Measurements from ENCODE around the gene PPP6R2. TPM values are rescaled to one million over a fixed set of nuclear protein-coding genes. Genes with fewer than 3 reads are reported as not detected.

The PPP6R2 gene
- total RNA-seq, 1 experiment from 2014 or later: 61.3 TPM

DNA sequence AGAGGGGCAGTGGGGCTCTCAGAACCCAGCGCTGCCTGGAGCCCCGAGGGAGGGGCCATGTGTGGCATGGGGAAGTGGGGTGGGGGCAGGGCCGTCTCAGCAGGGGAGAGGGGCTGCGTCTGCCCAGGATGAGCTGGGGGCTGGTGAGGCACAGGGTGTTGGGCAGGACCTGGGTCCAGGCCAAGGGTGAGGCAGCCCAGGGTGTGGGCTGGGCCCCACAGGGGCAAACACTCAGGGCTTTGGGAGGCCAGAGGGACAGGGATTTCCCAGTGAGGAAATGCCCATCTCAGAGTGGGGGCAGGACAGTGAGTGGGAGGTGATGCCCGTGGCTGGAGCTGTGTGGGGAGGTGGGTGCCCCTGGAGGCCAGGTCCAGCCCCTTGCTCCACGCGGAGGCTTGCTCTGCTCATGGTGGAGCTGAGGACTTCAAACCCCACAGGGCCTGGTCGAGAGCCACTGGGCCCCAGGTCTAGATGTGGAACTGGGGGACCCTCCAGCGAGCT lies 41.0 kb upstream of the PPP6R2 start:
- Histone ChIP-seq H3K27me3 (ENCODE audit: insufficient read depth, low read length) (no peaks in the 10 kb centered on the region), H3K9me2 (ENCODE audit: insufficient read depth) (no peaks in the 10 kb centered on the region), H3K4me2 (ENCODE audit: low read length) (peak overlapping the region; percentile 98), H3K27ac (ENCODE audit: low read depth, low read length) (peak overlapping the region; percentile 99), H3K4me1 (ENCODE audit: control insufficient read depth in 1 of 2, insufficient read depth in 2 of 2, low read length in 2 of 2) (peaks cover 63 to 90% of the 10 kb centered on the region in 2 experiments), H3K79me2 (ENCODE audit: insufficient read depth, low read length) (peaks cover 98% of the 10 kb centered on the region), H3K4me3 (replicated peaks in 1 of 2; ENCODE audit: low read depth in 1 of 2, low read length in 2 of 2) (no peak overlapping the region), H4K20me1 (ENCODE audit: insufficient read depth) (no peaks in the 10 kb centered on the region), H2AFZ (ENCODE audit: low read depth, low read length, poor library complexity, severe bottlenecking) (no peak overlapping the region), H3K9ac (ENCODE audit: low read length) (peak overlapping the region; percentile 96; the same call in 1 of the 2 replicates), H3K9me3 (ENCODE audit: control insufficient read depth in 1 of 2, insufficient read depth in 1 of 2, low read depth in 1 of 2, low read length in 2 of 2) (no peaks in the 10 kb centered on the region), H3K36me3 (ENCODE audit: control insufficient read depth in 1 of 2, insufficient read depth in 2 of 2, low read length in 2 of 2) (0 out of 4 replicates have a peak, but pooled peaks cover 0 to 2% of the 10 kb centered on the region in 2 experiments)
- BruUV-seq (replicated peaks): no TSS peak
- intact Hi-C loops (cut with micrococcal nuclease): no loop called here
- ChIA-PET CTCF (no interaction called here), POLR2A (no interaction called here), RAD21 (ENCODE audit: low non-redundant PET in 1 of 2, low total read pairs in 2 of 2, uncharacterized antibody in 2 of 2, unreplicated experiment in 2 of 2) (no interaction called here)
- DNase-seq (ENCODE audit: low read depth, low spot score): no peak
- TF ChIP-seq, protein P1, sequence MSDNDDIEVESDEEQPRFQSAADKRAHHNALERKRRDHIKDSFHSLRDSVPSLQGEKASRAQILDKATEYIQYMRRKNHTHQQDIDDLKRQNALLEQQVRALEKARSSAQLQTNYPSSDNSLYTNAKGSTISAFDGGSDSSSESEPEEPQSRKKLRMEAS (IDR thresholded peaks at IDR 0.05): no peak
- TF ChIP-seq EGR1 (IDR thresholded peaks at IDR 0.05; ENCODE audit: low read depth): no peak
- TF ChIP-seq ATF3 (IDR thresholded peaks at IDR 0.05): no peak
- no peak for TF ChIP-seq POLR2AphosphoS5 (IDR thresholded peaks at IDR 0.05; ENCODE audit: low read depth, low read length)
- TF ChIP-seq TCF7L2 (IDR thresholded peaks at IDR 0.05; ENCODE audit: borderline replicate concordance, extremely low read depth, insufficient read depth, insufficient read length): no peak
- no peak for TF ChIP-seq JUND (IDR thresholded peaks at IDR 0.05)
- TF ChIP-seq ZFX (IDR thresholded peaks at IDR 0.05): no peak
- no peak for TF ChIP-seq SRF (IDR thresholded peaks at IDR 0.05; ENCODE audit: low read depth)
- TF ChIP-seq YY1 (IDR thresholded peaks at IDR 0.05; ENCODE audit: extremely low read depth, insufficient replicate concordance, low read depth, low read length): no peak
- no peak for TF ChIP-seq CBX3 (IDR thresholded peaks at IDR 0.05; ENCODE audit: low read depth)
- TF ChIP-seq, protein P2, sequence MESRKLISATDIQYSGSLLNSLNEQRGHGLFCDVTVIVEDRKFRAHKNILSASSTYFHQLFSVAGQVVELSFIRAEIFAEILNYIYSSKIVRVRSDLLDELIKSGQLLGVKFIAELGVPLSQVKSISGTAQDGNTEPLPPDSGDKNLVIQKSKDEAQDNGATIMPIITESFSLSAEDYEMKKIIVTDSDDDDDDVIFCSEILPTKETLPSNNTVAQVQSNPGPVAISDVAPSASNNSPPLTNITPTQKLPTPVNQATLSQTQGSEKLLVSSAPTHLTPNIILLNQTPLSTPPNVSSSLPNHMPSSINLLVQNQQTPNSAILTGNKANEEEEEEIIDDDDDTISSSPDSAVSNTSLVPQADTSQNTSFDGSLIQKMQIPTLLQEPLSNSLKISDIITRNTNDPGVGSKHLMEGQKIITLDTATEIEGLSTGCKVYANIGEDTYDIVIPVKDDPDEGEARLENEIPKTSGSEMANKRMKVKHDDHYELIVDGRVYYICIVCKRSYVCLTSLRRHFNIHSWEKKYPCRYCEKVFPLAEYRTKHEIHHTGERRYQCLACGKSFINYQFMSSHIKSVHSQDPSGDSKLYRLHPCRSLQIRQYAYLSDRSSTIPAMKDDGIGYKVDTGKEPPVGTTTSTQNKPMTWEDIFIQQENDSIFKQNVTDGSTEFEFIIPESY (IDR thresholded peaks at IDR 0.05; ENCODE audit: extremely low read depth, insufficient replicate concordance, low read length): no peak
- no peak for ATAC-seq
